H7 (cell line): ENCODE results near the gene IFNK. TPM values are rescaled to one million over a fixed set of nuclear protein-coding genes. Genes with fewer than 3 reads are reported as not detected.
"Not testable (repeated sequence)": the region's sequence is repeated elsewhere in the genome, so short reads cannot be mapped to it uniquely, and the experiment has no call there.

Experiments
- DNase-seq: peaks from one replicate; pipeline ENCODE4 v3.0.0; 2012
- H3K27me3 ChIP-seq: 2 replicates; pipeline ENCODE4 v1.6.0; 2011; ENCODE audit warnings: mild to moderate bottlenecking, low read length; ENCODE audit not compliant: control insufficient read depth, insufficient read depth
- H3K36me3 ChIP-seq: replicated peaks from 2 replicates; pipeline ENCODE4 v1.5.1; 2011; ENCODE audit warnings: low read length; ENCODE audit not compliant: control insufficient read depth, insufficient read depth
- H3K4me3 ChIP-seq: 2 replicates; pipeline ENCODE4 v1.5.1; 2011; ENCODE audit warnings: low read depth, mild to moderate bottlenecking, control low read depth, low read length, moderate library complexity; ENCODE audit not compliant: insufficient read depth
- total RNA-seq: library from RNA; depleted of rRNA; stranded (reverse); fragments of >200 nt; shearing (Covaris generic); gene quantifications from 2 replicates; pipeline ENCODE4 v1.2.3, GENCODE V29; 2014

IFNK gene
- total RNA-seq, 1 experiment from 2014 or later: not detected

GRCh38 chr9:27497883-27498417 is 26.1 kb upstream of the IFNK start:
- DNase-seq: no peak
- Histone ChIP-seq H3K4me3 (no peak overlapping the region), H3K36me3 (no peaks in the 10 kb centered on the region)

GRCh38 chr9:27499451-27499850 is 24.6 kb upstream of the IFNK start:
- no peak for DNase-seq
- no peaks in the 10 kb centered on the region for H3K36me3 ChIP-seq
- no peaks in the 10 kb centered on the region for H3K27me3 ChIP-seq
- no peak overlapping the region for H3K4me3 ChIP-seq

More at GRCh38 chr9:27497883-27498417, 26.1 kb upstream of the IFNK start:
- H3K27me3 ChIP-seq: no peaks in the 10 kb centered on the region

- H3K27me3 ChIP-seq, H3K36me3 ChIP-seq, H3K4me3 ChIP-seq, DNase-seq: not testable (repeated sequence)
Measured at GRCh38 chr9:27500902-27501301, 23.2 kb upstream of the IFNK start.

- H3K36me3 ChIP-seq: peaks cover 2% of the 10 kb centered on the region
- H3K27me3 ChIP-seq: no peaks in the 10 kb centered on the region
- no peak overlapping the region for H3K4me3 ChIP-seq
- no peak for DNase-seq
Measured at GRCh38 chr9:27503623-27504022, 20.5 kb upstream of the IFNK start.

- DNase-seq: no peak
- Histone ChIP-seq H3K27me3 (no peaks in the 10 kb centered on the region), H3K36me3 (peaks cover 2% of the 10 kb centered on the region), H3K4me3 (no peak overlapping the region)
Measured at GRCh38 chr9:27504259-27504658, 19.8 kb upstream of the IFNK start.

- no peak overlapping the region for H3K4me3 ChIP-seq
- H3K36me3 ChIP-seq: peaks cover 2% of the 10 kb centered on the region
- no peak for DNase-seq
- H3K27me3 ChIP-seq: no peaks in the 10 kb centered on the region
Measured at GRCh38 chr9:27505744-27506161, 18.3 kb upstream of the IFNK start.

GRCh38 chr9:27506981-27507380 is 17.1 kb upstream of the IFNK start:
- Histone ChIP-seq H3K4me3 (no peak overlapping the region), H3K27me3 (no peaks in the 10 kb centered on the region), H3K36me3 (peaks cover 2% of the 10 kb centered on the region)
- no peak for DNase-seq

- H3K4me3 ChIP-seq: no peak overlapping the region
- no peaks in the 10 kb centered on the region for H3K36me3 ChIP-seq
- H3K27me3 ChIP-seq: no peaks in the 10 kb centered on the region
- no peak for DNase-seq
Measured at GRCh38 chr9:27510780-27511179, 13.3 kb upstream of the IFNK start.

GRCh38 chr9:27511771-27512170 is 12.3 kb upstream of the IFNK start:
- Histone ChIP-seq H3K4me3 (no peak overlapping the region), H3K36me3 (no peaks in the 10 kb centered on the region), H3K27me3 (no peaks in the 10 kb centered on the region)
- DNase-seq: no peak

GRCh38 chr9:27514551-27514950 is 9.5 kb upstream of the IFNK start:
- no peak for DNase-seq
- Histone ChIP-seq H3K36me3 (no peaks in the 10 kb centered on the region), H3K4me3 (no peak overlapping the region), H3K27me3 (no peaks in the 10 kb centered on the region)

- no peaks in the 10 kb centered on the region for H3K36me3 ChIP-seq
- DNase-seq: no peak
- H3K27me3 ChIP-seq: no peaks in the 10 kb centered on the region
- H3K4me3 ChIP-seq: no peak overlapping the region
Measured at GRCh38 chr9:27518006-27518405, 6.1 kb upstream of the IFNK start.

GRCh38 chr9:27518809-27519208 is 5.3 kb upstream of the IFNK start:
- Histone ChIP-seq H3K36me3 (no peaks in the 10 kb centered on the region), H3K27me3 (no peaks in the 10 kb centered on the region), H3K4me3 (no peak overlapping the region)
- no peak for DNase-seq

GRCh38 chr9:27519466-27520465 is 4.3 kb upstream of the IFNK start:
- H3K27me3 ChIP-seq: no peaks in the 10 kb centered on the region
- H3K36me3 ChIP-seq: no peaks in the 10 kb centered on the region
- H3K4me3 ChIP-seq: no peak overlapping the region
- DNase-seq: no peak

- Histone ChIP-seq H3K36me3 (no peaks in the 10 kb centered on the region), H3K4me3 (no peak overlapping the region)
Measured at GRCh38 chr9:27520986-27521385, 3.1 kb upstream of the IFNK start.

GRCh38 chr9:27523141-27523540 is 949 bp upstream of the IFNK start:
- H3K36me3 ChIP-seq: no peaks in the 10 kb centered on the region
- no peaks in the 10 kb centered on the region; the same call in 1 of the 2 replicates for H3K27me3 ChIP-seq
- no peak overlapping the region for H3K4me3 ChIP-seq
- no peak for DNase-seq

More at GRCh38 chr9:27520986-27521385, 3.1 kb upstream of the IFNK start:
- H3K27me3 ChIP-seq: no peaks in the 10 kb centered on the region
- DNase-seq: no peak
